ENCODE data around the gene RAB36. TPM values are rescaled to one million over a fixed set of nuclear protein-coding genes. Genes with fewer than 3 reads are reported as not detected.

The RAB36 gene
- polyA plus RNA-seq, 1 donor from 2014 or later = 3.2 TPM

- Histone ChIP-seq H3K27me3 (ENCODE audit: insufficient read depth, low read depth, low read length) (no peaks in the 10 kb centered on the region), H3K9me3 (ENCODE audit: low read length) (no peaks in the 10 kb centered on the region), H2AFZ (ENCODE audit: low read depth, low read length) (no peak overlapping the region), H3K79me2 (replicated peaks; ENCODE audit: insufficient read depth, low read length) (no peaks in the 10 kb centered on the region), H3F3A (ENCODE audit: insufficient read depth, low read length, poor library complexity, severe bottlenecking) (no peaks in the 10 kb centered on the region), H3K27ac (ENCODE audit: low read length) (no peak overlapping the region), H4K20me1 (ENCODE audit: insufficient read depth) (no peaks in the 10 kb centered on the region), H3K9ac (ENCODE audit: low read length) (no peak overlapping the region), H3K36me3 (ENCODE audit: insufficient read depth, low read length) (no peaks in the 10 kb centered on the region), H3K4me2 (ENCODE audit: low read length) (no peak overlapping the region), H3K9me2 (ENCODE audit: insufficient read depth, low read length) (no peaks in the 10 kb centered on the region), H3K4me3 (ENCODE audit: low read length) (no peak overlapping the region)
- no peak for TF ChIP-seq MXI1 (conservative IDR thresholded peaks at IDR 0.05; ENCODE audit: poor library complexity, severe bottlenecking)
- no peak for TF ChIP-seq RAD21 (conservative IDR thresholded peaks at IDR 0.05)
- no peak for TF ChIP-seq REST (IDR thresholded peaks at IDR 0.05; ENCODE audit: borderline replicate concordance)
- TF ChIP-seq SMC3 (conservative IDR thresholded peaks at IDR 0.05; ENCODE audit: poor library complexity) = no peak
- TF ChIP-seq EZH2 (IDR thresholded peaks at IDR 0.05; ENCODE audit: borderline replicate concordance, insufficient read depth, low read length, poor library complexity, severe bottlenecking) = no peak
- no peak for TF ChIP-seq EP300 (conservative IDR thresholded peaks at IDR 0.05; ENCODE audit: poor library complexity, severe bottlenecking)
- no peak for TF ChIP-seq CTCF (IDR thresholded peaks at IDR 0.05; ENCODE audit: poor library complexity, severe bottlenecking)
- TF ChIP-seq TAF1 (IDR thresholded peaks at IDR 0.05; ENCODE audit: low read depth) = no peak
- no peak for TF ChIP-seq POLR2AphosphoS5 (IDR thresholded peaks at IDR 0.05)
Observed at GRCh38 chr22:23119494-23120414, 25.5 kb upstream of the RAB36 start.

- Histone ChIP-seq H3K9me3 (ENCODE audit: low read length) (no peaks in the 10 kb centered on the region), H3F3A (ENCODE audit: insufficient read depth, low read length, poor library complexity, severe bottlenecking) (no peaks in the 10 kb centered on the region), H2AFZ (ENCODE audit: low read depth, low read length) (no peak overlapping the region), H3K27ac (ENCODE audit: low read length) (peak overlapping the region; percentile 20), H3K79me2 (replicated peaks; ENCODE audit: insufficient read depth, low read length) (no peaks in the 10 kb centered on the region), H4K20me1 (ENCODE audit: insufficient read depth) (no peaks in the 10 kb centered on the region), H3K36me3 (ENCODE audit: insufficient read depth, low read length) (no peaks in the 10 kb centered on the region), H3K27me3 (ENCODE audit: insufficient read depth, low read depth, low read length) (no peaks in the 10 kb centered on the region), H3K4me3 (ENCODE audit: low read length) (peak overlapping the region; percentile 28), H3K9ac (ENCODE audit: low read length) (no peak overlapping the region), H3K4me2 (ENCODE audit: low read length) (no peak overlapping the region), H3K9me2 (ENCODE audit: insufficient read depth, low read length) (no peaks in the 10 kb centered on the region)
- no peak for TF ChIP-seq RAD21 (conservative IDR thresholded peaks at IDR 0.05)
Observed at GRCh38 chr22:23120415-23120899, 24.8 kb upstream of the RAB36 start.

Measured in neural cell (in vitro differentiated cells).